Body of pancreas (tissue), 4 donors: ENCODE measurements around the gene CALML3. TPM values are rescaled to one million over a fixed set of nuclear protein-coding genes. Genes with fewer than 3 reads are reported as not detected.

Source experiments
- ATAC-seq: fragments of 150-250 bp; one replicate; pipeline ENCODE4 v1.9.1; 2016
- DNase-seq, 4 donors: peaks; one replicate each; pipeline ENCODE4 v3.0.0-alpha.2; 2019
- H3K27ac ChIP-seq, 4 donors: fragments of 200-600 bp; sonication (generic); 1 replicate in 3 of 4; 2 replicates in 1 of 4; pipeline versions ENCODE4 v1.5.1 to v1.6.1; 2016 to 2019; ENCODE audit warnings: mild to moderate bottlenecking in 1 of 4, mixed read lengths in 1 of 4, moderate library complexity in 1 of 4
- H3K27me3 ChIP-seq, 2 donors: fragments of 200-600 bp; sonication (generic); one replicate each; pipeline ENCODE4 v1.6.0; 2016; ENCODE audit warnings: mild to moderate bottlenecking in 1 of 2
- H3K36me3 ChIP-seq, 2 donors: fragments of 200-600 bp; sonication (generic); replicated peaks in 1 of 2; 2 replicates each; pipeline ENCODE4 v1.5.1; 2016; ENCODE audit warnings: low read depth in 2 of 2; ENCODE audit not compliant: insufficient read depth in 1 of 2
- H3K4me1 ChIP-seq: fragments of 200-600 bp; sonication (generic); one replicate; pipeline ENCODE4 v1.6.0; 2016
- H3K4me3 ChIP-seq, 2 donors: fragments of 200-600 bp; sonication (generic); 1 replicate in 1 of 2; 2 replicates in 1 of 2; pipeline ENCODE4 v1.5.1; 2016 to 2019
- H3K9me3 ChIP-seq, 3 donors: fragments of 200-600 bp; sonication (generic); 1 replicate in 2 of 3; 2 replicates in 1 of 3; pipeline ENCODE4 v1.5.1; 2016
- CTCF ChIP-seq, 7 experiments: fragments of 450-650 bp in 4 of 7; fragments of 200-600 bp in 3 of 7; sonication (generic) in 3 of 7; IDR thresholded peaks; one replicate each; pipeline ENCODE4 v1.5.1; 2016 to 2019; ENCODE audit warnings: antibody characterized with exemption in 7 of 7
- POLR2A ChIP-seq, 3 donors: fragments of 450-650 bp; IDR thresholded peaks; one replicate each; pipeline ENCODE4 v1.6.1; 2016; ENCODE audit warnings: antibody characterized with exemption in 3 of 3, mild to moderate bottlenecking in 2 of 3
- WGBS, 2 donors: methylation state at CpG; one replicate each; pipeline ENCODE4 v1.1.5; 2017; 5-methylcytosine and 5-hydroxymethylcytosine counted together
- intact Hi-C: fragments of 100-400 bp; cut with DNase I; formaldehyde crosslinking; loops from one replicate; pipeline ENCODE4 v1.15.1; 2023
- total RNA-seq, 2 donors: library from RNA; depleted of rRNA; stranded (reverse); fragments of >200 nt; gene quantifications; one replicate each; pipeline ENCODE4 v1.1.0, GENCODE V29; 2016

Gene CALML3
- total RNA-seq, 2 donors from 2014 or later: not detected

DNA sequence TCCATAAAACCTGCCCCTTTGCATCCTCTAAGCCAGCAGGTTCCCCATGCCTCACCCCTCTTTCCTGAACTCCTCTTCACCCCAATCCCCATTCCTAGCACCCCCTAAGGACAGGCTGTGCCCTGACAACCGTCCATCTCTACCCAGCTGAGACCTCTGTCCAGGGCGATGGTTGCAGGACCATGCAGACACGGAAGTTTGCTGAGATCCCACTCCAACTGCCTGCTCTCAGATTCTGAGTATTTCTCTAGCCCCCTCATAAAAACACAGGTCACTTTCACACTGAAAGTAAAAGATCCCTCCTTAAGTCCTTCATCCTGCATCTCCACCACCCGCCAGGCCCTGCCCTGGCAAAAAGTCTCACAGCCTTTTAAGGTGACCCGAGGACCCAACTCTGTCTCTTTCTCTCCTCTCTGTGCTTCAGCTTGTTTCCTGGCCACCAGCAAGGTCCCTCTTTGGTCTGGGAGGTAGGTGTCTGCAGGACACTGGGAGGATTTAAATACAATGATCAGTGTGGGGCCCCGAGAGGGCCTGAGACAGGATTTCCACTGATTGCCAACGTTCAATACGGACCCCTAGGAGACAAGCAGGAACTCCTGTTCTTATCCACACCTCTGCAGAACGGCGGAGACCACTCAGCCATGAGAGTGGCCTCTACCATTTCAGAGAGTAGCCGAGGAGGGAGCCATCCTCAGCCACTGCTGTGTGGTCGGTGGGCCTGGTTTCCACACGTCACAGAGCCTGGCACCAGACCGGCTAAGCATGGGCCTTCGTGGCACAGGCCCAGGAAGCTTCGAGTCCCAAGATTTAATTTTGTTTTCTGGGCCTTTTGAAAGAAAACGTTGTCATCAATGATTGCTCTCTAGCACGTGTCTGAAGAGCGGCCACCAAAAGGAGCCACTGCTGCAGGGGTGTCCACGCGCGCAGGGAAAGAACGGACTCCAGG lies 27.9 kb downstream of the CALML3 start:
- Histone ChIP-seq H3K27me3 (no peaks in the 10 kb centered on the region), H3K4me1 (peaks cover 31% of the 10 kb centered on the region), H3K9me3 (no peaks in the 10 kb centered on the region), H3K4me3 (no peak overlapping the region), H3K36me3 (no peaks in the 10 kb centered on the region), H3K27ac (no peak overlapping the region)
- peak in 1 of 4 donors; percentile 8 for DNase-seq
- 86 to 92% methylated on average over 16 to 23 of the region's 23 CpGs for WGBS, 2 donors
- TF ChIP-seq POLR2A (IDR thresholded peaks at IDR 0.05) (no peak), CTCF (IDR thresholded peaks at IDR 0.05) (no peak)
- intact Hi-C loops: no loop called here
- ATAC-seq: no peak

- 80 to 91% methylated on average over 14 to 17 of the region's 17 CpGs for WGBS, 2 donors
- peak in 1 of 4 donors; percentile 7 for DNase-seq
- Histone ChIP-seq H3K27ac (no peak overlapping the region), H3K9me3 (no peaks in the 10 kb centered on the region), H3K4me3 (no peak overlapping the region), H3K36me3 (no peaks in the 10 kb centered on the region), H3K4me1 (peaks cover 22% of the 10 kb centered on the region), H3K27me3 (no peaks in the 10 kb centered on the region)
- TF ChIP-seq CTCF (IDR thresholded peaks at IDR 0.05): no peak
- TF ChIP-seq POLR2A (IDR thresholded peaks at IDR 0.05): no peak
- intact Hi-C loops: no loop called here
- ATAC-seq: no peak
Measured at GRCh38 chr10:5553400-5554170, 28.8 kb downstream of the CALML3 start.

DNA sequence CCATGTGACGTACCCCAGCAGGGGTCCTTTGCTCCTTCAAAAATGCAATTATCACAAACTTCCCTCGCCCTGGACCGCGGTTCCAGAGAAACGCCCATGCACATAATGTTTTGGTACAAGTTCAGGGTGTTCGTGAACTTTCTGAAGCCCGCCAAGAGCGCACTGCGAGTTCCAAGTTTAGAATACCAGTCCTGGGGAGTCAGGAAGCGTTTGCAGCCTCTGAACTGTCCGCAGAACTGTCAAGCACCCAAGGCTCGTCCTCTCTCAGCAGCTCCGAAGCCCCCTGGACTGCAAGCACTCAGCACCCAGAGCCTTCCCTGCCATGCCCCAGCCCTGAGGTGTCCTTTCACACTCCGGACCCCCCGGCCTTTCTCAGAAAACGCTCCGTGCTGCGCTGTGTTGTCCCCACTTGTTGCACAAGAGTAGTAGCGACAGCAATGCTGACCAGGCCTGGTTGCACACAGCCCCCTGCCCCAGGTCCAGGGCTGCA lies 30.3 kb downstream of the CALML3 start:
- no peak for TF ChIP-seq CTCF (IDR thresholded peaks at IDR 0.05)
- no peak for TF ChIP-seq POLR2A (IDR thresholded peaks at IDR 0.05)
- H3K4me3 ChIP-seq: no peak overlapping the region
- no peaks in the 10 kb centered on the region for H3K27me3 ChIP-seq
- intact Hi-C loops: no loop called here
- ATAC-seq (no peak), DNase-seq (peak in 1 of 4 donors; percentile 11)
- no peak overlapping the region for H3K27ac ChIP-seq
- peaks cover 13% of the 10 kb centered on the region for H3K4me1 ChIP-seq
- no peaks in the 10 kb centered on the region for H3K36me3 ChIP-seq
- H3K9me3 ChIP-seq: no peaks in the 10 kb centered on the region
- 92 to 93% methylated on average over 19 of the region's 19 CpGs for WGBS, 2 donors

- no peak for ATAC-seq
- no peak overlapping the region for H3K27ac ChIP-seq
- TF ChIP-seq POLR2A (IDR thresholded peaks at IDR 0.05): no peak
- no peak for TF ChIP-seq CTCF (IDR thresholded peaks at IDR 0.05)
- whole genome bisulfite sequencing, 2 donors: 90 to 92% methylated on average over 4 to 5 of the region's 5 CpGs
- no peaks in the 10 kb centered on the region for H3K27me3 ChIP-seq
- no peak overlapping the region for H3K4me3 ChIP-seq
- H3K4me1 ChIP-seq: peaks cover 13% of the 10 kb centered on the region
- intact Hi-C loops: no loop called here
- no peaks in the 10 kb centered on the region for H3K9me3 ChIP-seq
- DNase-seq: no peak
- H3K36me3 ChIP-seq: no peaks in the 10 kb centered on the region
Measured at GRCh38 chr10:5555881-5556280, 31.1 kb downstream of the CALML3 start.
